ENCODE data around the gene CRISP2.

GRCh38 chr6:49736017-49736508 is 22.7 kb upstream of the CRISP2 start:
- no peak for TF ChIP-seq CTCF (IDR thresholded peaks at IDR 0.05)
- no peak for TF ChIP-seq POLR2A (IDR thresholded peaks at IDR 0.05)
